Measurements from ENCODE around the gene ENOX1.

The ENOX1 gene

DNA sequence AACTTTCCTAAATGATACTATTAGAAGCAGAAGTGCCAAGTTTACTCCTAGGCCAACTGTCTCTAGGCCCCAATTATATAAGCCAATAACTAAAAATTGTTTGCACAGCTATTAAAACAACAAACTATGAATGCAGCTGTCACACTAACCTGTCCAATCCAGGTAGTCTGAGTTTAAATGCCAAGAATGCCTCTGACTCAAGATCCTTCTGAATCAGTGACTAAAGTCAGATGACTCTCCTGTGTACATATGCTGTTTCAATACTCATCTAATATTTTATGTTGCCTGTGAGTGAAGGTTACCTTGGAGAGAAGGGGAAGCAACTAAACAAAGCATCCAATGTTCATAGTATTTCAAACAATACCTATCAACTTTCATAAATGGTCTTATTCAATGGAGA, 257.0 kb downstream of the ENOX1 start:
- DNase-seq = no peak

DNA sequence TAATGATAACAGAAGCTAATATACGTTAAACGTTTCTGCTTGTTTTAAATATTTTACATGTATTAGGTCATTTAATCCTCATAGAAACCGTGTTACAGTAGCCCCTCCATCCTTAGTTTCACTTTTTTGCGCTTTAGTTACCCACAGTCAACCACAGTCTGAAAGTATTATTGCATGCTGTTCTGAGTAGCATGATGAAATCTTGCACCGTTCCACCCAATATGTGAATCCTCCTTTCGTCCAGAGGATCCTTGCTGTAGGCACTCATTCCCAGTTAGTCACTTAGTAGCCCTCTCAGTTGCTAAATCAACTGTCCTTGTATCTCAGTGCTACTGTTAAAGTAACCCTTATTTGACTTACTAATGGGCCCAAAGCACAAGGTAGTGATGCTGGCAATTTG, 257.8 kb downstream of the ENOX1 start:
- no peak for DNase-seq

DNA sequence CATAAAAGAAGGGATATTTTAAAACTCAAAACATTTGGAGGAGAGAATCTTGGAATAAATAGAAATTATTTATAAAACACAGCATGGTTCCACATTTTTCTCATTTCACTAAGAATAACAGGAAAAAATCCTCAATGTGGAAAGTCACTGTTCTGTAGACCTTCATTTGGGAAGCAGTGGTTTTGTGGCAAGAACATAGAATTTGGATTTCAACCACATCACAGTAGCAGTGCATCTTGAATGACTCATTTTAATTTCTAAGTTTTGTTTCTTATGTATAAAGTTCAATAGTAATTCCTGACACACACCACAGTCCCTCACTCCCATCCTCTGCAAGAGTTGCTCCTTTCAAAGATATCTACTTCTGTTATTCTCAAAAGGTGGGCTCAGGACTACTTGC, 264.0 kb downstream of the ENOX1 start:
- no peak for DNase-seq

DNA sequence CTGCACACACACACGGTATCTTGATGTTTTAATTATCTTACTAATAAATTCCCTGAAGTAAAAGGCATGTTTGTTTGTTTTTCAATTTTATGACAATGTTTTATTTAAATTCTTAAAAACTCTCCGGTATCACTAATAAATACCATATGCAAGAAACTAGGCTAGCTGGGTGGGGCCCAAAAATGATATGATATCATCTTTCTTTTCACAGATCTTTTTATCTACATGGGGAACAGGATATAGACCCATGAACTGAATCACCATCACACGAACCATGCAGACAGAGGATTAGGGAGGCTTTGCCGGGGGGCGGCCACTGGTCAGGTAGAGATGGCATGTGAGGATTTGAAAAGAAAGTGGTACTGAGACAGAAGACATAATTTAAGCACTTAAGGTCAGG, 266.4 kb downstream of the ENOX1 start:
- DNase-seq = no peak

DNA sequence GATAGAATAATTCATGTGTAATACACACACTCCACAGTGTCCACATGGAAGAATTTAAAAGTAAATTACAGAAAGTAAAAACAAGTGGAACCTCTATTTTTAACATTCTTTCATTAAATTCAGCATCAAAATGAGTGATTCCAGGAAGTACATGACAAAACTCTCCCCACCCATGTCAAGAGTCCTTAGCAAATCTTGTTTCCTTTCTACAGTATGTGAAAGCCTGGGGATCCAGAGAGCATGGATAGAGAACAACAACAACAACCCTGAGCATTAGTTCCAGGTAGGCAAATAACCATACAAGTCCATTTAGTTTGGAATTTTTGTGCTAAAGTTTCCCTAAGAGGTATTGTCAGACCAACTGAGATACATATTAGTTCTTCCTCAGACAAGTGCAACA, 267.9 kb downstream of the ENOX1 start:
- no peak for DNase-seq

DNA sequence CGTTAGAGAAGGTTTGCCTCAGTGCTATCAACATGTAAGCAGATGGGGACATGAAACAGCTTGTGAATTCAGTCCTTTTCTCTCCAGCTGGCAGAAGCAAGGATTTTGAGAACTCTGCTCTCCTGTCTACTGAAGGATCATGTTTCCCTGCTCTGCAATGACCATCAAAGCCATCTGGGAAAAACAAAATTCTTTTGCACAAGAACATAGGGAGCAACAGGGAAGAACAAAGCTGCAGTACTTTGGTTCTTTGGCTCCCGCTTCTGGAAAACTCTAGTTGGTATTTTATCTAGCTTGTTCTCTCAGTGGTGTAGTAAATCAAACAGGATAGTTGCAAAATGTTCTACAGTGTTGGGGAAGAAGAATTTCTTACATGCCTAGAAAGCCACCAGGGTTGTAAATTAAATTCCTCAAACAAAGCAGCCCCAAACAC, 270.4 kb downstream of the ENOX1 start:
- no peak for DNase-seq

DNA sequence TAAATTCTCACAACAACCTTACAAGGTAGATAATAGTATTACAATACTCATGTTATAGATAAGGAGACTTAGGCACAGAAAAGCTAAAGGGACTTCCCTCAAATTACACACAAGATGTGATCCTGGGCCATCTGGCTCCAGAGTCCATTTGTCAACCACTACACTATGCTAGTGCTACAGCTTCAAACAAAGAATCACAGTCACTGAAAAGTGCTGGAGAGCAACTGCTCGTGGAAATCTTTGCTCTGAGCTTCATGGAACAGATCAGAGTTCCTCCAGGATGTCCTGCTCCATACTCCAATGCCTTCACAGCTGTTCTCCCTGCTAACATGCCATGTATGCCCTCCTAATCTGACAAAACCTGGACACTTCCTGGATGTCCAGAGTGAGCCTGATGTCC, 271.2 kb downstream of the ENOX1 start:
- DNase-seq = no peak

DNA sequence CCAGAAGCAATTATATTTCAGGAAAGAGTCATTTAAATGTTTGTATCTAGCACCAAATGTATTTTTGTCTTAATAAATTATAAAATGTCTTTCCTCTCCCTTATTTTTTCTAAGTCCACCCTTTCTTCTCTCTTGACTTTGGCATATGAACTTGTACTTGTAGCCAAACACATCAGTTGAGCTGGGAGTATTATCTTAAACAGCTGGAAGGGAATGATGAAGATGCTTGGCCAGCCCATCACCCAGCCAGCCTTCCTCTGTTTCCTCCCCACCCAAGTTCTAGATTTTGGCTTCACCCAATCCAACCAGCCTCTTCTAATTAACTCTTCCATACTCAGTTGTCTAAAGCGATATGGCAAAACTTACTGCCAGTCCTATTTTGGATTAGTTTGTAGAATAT, 272.5 kb downstream of the ENOX1 start:
- no peak for DNase-seq

DNA sequence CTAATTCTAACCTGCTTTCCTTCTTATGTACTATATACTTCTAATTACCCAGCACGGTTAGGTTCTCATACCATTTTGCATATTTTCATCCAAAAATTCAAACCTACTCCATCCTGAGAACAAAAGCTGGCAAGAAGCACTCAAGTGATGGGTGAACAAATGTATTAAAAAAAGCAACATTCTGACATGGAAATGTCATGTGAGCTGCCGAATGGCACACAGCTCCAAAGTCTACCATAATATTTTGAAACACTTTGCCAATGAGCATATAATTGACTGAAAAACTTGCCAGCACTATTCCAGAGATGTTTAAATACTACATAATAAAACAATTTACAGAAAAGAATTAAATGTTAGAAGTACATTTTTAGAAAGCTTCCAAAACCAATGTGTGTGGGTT, 274.6 kb downstream of the ENOX1 start:
- no peak for DNase-seq

DNA sequence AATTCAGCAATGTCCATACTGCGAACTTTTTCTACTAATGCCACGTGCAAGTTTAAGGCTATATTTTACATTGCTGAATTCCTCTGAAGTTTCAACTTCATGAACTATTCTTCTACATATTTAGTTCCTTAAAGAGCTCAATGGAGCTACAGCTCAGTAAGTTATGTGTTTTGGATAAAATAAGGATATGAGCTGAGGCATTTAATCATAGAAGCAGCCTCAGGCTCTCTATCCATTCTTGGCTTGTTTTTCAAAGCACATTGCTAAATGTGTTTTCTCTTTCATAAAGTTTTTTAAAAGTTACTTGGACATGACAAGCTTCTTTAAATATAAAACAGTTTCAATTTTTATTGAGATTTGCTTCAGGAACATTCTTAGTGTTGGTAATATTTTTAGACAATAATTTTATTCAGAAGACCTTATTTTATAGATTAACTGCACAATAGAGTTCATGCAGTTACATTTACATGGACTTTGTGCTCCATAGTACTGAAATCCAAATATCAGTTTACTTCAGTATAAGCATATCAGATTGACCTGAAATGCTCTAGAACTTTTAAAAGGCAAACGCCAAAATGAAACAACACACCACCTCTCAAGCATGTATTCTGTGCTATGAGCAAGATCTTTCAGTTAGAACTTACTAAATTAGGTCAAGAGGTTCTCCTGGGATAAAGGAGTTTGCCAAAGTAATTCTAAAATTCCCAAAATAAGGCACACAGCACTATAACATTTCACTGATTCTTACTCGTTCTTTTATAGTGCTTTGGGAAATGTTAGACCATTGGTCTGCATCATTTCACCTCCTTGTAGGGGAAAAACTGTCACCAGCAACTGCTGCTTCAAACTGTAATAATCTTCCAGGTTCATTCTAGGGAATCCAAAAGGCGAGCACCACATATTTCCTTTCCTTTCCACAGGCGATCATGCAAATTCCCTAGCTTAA, 275.5 kb downstream of the ENOX1 start:
- no peak for DNase-seq

DNA sequence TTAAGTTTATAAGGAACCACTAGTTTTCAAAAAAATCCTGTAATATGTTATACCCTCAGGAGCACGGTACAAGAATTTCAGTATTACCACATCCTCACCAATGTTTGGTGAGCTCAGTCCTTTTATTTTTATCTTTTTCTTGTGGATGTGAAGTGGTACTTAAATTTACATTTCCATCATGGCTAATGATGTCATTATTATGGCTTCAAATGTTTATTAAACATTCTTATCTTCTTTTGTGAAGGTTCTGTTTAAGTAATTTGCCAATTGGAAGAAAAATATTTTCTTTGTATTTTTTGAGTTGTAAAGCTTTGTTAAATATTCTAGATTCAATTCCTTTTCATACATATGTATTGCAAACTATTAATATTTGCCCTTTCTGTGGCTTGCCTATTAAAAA, 291.0 kb downstream of the ENOX1 start:
- DNase-seq = no peak

DNA sequence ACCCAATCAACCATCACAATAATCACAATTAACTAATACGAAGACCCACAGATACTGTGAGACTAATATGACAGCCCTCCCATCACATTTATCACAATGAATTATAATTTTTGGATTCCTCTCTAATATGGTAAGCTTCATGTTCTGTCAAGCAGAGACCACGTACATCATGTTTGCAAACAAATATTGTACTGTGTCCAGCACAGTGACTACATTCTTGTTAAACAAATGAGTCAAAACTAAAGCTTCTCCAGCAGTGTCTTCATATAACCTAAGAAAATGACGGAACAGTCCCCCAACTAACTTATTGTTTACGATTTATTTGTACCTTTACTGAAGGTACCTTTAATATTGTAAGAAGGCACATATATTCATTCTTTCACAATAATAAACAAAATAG, 292.6 kb downstream of the ENOX1 start:
- no peak for DNase-seq

DNA sequence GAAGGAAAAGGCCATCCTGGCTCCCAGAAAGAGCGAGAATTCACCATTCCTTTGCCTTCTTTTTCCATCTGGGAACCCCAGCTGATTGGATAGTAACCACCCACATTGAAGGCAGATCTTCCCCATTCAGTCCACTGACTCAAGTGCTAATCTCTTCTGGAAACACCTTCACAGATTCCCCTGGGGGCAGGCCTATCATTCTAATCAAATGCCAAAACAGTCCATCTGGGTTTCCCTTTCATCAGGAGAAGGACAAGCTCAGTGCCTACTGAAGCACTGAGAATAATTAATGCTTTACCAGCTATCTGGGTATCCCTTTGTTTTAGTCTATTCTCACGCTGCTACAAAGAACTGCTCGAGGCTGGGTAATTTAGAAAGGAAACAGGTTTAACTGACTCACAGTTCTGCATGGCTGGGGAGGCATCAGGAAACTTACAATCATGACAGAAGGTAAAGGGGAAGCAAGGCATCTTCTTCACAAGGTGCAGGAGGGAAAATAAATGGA, 293.2 kb downstream of the ENOX1 start:
- no peak for DNase-seq

DNA sequence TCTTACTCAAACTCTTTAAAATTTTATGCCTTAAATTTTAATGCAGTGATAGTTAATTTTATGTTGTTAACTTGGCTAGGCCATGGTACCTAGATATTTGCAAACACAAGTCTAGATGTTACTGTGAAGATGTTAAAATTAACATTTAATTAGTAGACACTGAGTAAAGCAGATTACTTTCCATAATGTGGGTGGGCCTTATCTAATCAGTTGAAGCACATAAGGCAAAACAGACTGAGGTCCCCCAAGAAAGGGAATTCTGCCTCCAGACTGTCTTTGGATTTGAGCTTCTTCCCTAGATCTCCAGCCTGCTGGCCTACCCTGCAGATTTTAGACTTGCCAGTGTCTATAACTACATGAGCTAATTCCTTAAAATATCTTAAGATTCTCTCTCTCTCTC, 294.0 kb downstream of the ENOX1 start:
- no peak for DNase-seq

DNA sequence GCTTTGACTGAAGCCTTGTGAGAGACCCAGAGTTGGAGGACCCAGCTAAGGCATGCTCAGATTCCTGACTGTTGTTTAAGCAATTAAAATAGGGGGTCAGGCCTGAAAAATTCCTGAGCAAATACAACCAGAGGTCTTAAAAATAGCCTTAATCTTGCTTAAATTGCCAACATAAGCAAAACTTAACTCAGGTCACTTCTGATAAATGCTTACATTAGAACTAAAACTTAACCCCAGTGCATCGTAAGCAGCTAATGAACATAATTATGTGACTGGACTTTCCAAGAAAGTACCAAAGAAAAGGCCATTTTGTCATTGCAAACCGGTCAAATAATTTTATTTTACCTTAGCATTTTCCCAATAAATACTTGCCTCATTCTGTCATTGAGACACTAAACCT, 294.5 kb downstream of the ENOX1 start:
- no peak for DNase-seq

DNA sequence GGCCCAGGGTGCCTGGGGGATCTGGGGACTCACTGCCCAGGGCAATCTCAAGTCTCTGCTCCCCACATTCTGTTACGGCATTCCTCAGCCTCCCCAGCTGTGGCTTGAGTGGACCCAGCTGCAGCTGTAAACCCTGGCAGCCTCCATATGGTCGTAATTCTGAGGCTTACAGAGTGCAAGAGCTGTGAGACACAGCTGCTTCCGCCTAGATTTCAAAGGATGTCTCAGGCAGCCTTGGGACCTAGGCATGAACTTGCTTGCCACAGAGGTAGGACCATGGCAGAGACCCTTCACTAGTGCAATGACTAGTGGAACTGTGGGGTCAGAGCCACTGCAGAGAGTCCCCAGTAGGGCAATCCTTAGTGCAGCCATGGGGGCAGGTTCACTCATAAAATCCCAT, 297.5 kb downstream of the ENOX1 start:
- no peak for DNase-seq

DNA sequence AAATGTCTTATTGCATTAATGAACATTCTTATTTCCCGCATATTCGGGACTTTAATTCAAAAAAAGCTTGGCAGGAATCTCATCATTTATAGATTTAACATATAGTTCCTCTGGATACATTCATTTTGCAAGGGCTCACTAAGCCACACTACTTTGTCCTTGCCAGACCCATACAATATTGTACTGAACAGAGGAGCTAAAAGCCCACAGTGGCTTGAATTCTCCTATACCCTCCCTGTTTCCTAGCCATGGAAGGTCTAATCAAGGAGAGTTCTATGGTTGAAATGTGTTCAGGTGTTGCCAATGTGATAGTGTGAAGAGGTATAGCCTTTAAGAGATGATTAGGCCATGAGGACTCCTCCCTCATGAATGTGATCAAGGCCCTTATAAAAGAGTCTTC, 298.9 kb downstream of the ENOX1 start:
- no peak for DNase-seq

DNA sequence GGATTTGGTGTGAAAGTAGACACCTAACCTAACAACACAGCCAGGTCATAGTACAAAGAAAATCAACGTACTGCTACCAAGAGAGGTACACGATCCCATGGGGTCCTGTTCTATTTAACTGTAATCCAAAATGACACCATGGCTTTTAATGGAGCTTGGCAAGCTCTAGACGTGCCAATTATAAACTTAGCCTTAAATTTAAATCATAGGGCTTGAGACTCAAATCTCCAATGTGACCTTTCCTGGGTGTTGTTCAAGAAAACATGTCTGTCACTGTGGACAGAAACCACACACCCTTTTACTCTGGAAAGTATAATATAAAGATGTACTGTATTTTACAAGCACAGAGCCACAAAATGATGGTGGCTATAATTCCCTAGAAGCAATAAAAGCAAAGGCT, 299.3 kb downstream of the ENOX1 start:
- no peak for DNase-seq

DNA sequence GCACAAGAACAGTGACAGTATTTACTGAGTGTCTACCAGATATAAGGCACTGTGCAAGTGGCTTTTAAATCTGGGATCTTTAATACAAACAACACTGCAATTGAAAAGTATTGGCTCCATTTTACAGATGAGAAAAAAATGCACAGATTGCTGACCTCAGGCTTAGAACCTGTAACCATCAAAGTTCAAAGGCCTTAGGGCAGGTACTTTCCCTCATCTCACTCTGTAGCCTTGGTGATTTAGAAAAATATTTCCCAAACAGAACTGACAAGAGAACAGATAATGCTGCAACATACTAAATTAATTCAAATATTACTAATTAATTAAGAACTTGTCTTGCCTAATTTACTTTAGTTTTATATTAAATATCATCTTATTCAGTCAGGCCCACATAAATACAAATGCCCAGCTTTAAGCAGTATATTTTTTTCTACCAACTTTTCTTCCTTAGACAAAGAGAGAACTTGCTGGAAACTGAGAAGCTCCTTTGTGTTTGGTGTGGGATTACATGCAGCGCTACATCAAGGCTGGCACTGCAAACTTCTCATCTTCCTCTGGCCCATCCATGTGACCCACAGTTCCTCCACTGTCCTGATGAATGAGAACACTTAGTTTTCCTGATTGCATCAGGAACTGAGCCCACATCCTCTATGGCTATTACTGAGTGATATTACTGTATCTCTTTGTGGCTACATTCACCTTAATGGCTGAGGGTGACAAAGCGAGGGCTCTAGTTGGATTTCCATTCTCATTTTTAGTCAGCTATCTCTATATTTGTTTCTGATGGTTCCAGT, 302.1 kb downstream of the ENOX1 start:
- DNase-seq = no peak

DNA sequence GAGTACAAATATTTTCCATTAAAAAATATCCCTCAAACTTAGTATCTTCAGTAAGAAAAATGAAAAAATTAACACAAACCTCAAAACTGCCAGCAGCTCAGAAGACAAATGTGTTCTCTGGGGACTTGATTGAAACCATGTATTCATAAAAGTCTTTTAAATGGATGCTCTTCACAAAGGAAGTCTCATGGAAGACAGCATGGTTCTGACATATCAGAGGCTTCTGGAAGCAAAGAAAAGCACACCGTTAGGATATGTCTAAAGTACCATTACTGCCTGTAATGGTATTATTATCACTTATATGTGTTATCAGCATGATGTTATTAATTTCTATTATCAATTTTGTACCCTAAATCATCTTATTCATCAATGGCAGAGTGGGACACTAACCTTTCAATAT, 302.8 kb downstream of the ENOX1 start:
- no peak for DNase-seq

DNA sequence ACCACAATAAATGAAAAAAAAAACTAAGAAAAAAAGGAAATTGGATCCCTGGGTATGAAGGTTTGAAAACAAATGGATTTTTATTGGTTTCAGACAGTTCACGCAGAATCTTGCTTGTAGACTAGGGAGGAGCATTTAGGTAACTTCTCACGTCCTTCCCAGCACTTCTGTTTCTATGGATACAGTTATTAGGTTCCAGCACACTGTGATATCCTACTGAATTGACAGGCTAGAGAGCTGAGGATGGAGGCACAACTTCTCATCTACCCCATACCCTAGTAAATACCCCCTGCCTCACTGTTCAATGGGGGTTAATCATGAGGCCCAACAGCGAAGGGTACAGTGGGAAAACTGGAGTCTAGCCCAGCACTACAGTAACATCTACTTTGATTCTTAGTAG, 304.1 kb downstream of the ENOX1 start:
- no peak for DNase-seq

DNA sequence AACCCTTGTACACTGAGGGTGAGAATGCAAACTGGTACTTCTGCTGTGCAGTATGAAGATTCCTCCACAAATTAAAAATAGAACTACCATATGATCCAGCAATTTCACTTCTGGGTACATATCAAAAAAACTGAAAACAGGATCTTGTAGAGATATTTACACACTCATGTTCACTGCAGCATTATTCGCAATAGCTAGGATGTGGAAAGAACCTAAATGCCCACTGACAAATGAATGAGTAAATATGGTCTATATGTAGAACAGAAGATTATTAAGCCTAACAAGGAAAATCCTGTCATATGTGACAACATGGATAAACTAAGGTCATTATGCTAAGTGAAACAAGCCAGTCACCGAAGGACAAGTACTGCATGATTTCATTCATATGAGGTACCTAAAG, 304.7 kb downstream of the ENOX1 start:
- no peak for DNase-seq

DNA sequence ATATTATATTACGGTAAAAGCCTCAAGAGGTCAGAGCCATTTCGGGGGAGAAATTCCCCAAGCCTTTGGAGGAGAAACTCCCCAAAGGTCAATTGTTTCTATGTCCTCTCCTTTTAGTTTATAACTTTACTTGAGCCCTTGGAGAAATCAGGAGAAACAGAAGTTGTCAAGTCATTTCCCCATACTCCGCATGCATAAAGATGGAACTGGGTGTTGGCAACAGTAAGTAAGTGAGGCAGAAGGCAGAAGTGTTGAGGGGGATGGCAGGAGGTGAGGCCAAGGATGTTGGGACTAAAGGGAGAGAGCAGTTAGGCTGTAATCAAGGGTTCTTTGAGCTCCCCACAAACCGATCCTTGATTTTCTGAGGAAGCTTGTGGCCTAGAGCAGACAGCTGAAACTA, 307.9 kb downstream of the ENOX1 start:
- DNase-seq = no peak

DNA sequence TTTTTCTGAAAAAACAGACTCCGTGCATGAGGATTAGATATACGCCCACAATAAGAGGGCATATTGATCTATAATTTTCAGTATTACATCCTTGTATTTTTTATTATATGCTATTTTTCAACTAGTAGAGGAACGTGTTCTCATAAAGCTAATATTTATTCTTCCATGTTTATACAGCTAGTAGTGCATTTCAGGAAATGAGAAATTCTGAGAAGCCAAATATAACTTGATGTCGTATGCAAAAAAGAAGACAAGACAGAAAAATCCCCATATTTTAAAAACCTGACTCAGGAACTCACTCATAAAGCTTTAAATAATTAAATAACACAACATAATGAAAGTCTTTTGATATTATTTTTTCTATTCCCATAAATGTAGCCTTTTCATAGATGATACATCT, 308.6 kb downstream of the ENOX1 start:
- no peak for DNase-seq

Data from activated naive CD4-positive, alpha-beta T cell treated with Interleukin-2 at 50 U/mL for 16 hours (primary cell).